ENCODE results near the gene CCDC188.
A peak's percentile ranks its signal among the peaks of the same experiment; 100 is the strongest.

The CCDC188 gene

DNA sequence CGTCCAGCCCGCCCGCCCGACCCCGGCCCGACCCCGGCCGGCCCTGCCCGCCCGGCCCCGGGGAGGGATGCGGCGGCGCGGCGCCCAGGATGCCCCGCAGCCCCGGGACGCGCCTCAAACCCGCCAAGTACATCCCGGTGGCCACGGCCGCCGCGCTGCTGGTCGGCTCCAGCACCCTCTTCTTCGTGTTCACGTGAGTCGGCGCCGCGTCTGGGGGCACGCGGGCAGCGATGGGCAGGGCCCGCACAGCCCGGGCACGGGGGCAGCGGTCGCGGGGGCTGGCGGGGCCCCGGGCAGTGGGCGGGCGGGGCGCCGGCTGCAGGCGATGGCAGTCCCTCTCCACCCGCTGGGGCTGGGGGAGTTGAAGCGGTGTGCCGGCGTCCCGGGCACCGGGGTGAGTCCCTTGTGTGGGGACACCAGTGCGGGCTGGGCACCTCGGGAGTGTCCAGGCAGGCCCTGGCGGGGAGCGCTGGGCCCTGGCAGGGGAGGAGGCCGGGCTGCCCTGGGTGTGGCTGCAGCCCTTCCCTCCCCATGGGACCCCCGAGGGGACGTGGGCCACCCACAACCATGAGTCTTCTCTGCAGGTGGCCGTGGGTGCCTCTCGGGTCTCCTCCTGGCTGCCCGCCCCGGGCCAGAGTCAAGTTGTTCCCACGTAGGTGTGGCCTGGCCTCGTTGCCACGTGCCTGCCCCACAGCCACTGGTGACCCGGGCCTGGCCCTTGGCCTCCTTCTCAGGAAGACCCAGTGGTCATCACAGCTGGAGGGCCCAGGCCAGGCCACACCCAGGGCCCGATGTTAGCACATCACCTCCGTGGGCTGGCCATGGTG lies 18.8 kb downstream of the CCDC188 start:
- DNase-seq: no peak

GRCh38 chr22:20131597-20131858 lies 19.3 kb downstream of the CCDC188 start, which contains the start of gene ZDHHC8:
Gene ZDHHC8 (plus strand): TSS chr22:20131804. CDS start chr22:20131948, 144 bp downstream.
- no peak for DNase-seq

DNA sequence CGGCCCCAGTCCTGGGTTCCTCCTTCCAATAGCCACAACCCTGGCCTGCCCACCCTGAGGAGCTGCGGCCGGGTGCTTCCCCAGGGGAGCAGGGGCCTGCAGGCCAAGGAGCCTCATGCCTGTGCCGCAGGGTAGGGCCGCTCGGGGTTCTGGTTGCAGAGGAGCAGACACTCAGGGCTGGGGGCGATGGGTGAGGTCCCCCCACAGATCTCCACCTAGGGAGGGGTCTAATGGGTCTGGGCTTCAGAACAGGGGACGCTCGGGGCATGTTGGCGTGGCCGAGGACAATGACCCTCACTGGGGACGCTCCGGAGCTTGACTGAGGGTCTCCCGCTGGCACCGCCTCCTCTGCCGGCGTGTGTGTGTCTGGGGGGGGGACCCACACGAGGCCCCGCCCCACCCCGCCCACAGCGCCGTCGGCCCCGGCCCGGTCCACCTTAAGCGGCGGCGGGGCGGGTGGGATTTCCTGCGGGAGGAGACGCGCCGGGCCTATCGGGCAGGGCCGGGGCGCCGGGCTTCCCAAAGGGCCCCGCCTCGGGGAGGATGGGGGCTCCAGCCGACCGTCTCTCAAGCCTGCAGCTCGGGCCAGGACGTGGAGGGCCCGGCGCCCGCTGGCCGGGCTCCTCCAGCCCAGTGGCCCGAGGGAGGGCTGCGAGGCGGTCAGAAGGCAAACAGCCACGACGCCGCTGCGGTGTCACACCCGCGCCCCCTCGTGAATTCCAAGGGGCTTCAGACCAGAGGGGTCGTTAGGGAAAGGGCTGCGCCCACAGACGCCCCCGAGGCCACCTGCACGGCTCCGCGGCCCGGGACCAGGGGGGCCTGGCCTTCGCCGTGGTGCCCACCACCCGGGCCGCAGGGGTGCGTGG lies 19.9 kb downstream of the CCDC188 start:
- DNase-seq: peak; percentile 59

DNA sequence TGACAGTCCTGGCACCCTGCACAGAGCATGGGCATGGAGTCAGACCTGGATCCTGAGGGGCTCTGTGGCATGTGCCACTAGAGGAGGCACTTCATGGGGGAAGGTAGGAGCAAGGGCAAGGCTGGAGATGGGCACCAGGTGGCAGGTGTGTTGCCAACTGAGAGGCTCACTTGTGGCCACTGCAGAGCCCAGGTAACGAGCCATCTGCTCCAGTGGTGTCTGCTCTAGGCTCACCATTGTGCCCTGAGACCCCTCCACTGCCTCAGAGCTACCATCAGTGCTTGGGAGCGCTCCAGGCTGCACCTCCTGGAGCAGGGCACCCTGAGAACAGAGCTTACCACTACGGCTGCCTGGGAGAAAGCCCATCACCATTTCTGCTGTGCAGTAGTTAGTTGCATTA lies 20.5 kb downstream of the CCDC188 start:
- no peak for DNase-seq

DNA sequence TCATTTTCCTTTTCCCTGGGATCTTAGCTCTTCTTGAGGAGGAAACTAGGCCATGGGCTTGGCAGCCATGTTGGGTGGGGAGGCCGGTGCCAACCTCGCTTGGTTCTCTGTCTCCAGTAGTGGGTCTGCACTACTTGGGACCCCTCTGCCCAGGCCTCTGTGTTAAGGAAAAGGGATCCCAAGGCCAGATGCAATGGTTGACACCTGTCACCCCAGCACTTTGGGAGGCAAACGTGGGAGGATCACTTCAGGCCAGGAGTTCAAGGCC lies 21.2 kb downstream of the CCDC188 start:
- DNase-seq: no peak

DNA sequence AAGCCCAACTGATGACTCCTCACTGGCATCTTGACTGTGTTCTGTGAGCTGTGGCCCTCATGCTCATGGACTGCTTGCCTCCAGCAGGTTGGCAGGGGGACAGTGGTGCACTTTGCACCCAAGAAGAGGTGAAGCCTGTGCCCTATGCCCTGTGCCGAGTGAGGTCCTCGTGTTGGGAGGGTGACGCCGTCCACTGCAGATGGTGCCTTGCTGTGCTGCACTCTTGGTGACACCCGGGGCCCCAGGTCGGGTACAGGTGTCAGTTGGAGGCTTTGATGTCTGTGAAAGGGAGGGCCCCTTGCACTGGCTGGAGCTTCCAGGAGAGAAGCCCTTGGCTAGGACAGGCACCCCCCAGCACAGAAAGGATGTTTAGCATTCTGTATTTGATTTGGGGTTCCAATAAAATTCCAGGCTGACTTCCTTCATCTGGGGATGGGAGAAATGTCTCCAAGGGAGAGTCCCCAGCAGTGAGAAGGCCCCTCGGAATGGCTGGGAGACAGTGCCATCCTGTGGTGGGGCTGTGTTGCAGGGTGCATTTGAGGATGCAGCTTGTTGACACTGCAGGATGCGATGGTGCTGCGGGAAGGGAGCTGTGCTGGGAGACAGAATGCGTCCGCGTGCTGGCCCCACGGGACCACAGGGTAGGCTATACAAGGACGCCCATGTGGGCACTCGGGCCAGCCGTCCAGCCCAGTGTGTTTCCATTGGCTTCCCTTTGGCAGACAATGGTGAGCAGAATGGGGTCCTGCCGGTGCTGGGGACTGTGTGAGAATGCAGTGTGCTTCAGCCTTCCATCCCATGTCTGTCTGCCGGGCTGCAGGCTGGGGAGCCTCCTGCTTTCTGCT lies 21.7 kb downstream of the CCDC188 start:
- DNase-seq: no peak

DNA sequence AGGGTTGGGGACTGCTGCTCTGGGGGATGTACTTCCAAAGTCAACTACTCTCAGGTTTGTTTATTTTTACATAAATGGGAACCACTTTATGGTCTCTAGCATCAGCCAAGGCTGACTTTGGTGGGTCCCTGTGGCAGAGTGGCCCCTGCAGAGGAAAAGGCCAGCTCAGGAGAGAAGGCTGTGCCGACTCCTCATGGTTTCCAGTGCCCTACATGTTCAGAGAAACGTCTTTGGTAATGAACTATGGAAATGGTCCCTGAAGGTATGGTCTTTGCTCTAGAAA lies 22.3 kb downstream of the CCDC188 start:
- no peak for DNase-seq

DNA sequence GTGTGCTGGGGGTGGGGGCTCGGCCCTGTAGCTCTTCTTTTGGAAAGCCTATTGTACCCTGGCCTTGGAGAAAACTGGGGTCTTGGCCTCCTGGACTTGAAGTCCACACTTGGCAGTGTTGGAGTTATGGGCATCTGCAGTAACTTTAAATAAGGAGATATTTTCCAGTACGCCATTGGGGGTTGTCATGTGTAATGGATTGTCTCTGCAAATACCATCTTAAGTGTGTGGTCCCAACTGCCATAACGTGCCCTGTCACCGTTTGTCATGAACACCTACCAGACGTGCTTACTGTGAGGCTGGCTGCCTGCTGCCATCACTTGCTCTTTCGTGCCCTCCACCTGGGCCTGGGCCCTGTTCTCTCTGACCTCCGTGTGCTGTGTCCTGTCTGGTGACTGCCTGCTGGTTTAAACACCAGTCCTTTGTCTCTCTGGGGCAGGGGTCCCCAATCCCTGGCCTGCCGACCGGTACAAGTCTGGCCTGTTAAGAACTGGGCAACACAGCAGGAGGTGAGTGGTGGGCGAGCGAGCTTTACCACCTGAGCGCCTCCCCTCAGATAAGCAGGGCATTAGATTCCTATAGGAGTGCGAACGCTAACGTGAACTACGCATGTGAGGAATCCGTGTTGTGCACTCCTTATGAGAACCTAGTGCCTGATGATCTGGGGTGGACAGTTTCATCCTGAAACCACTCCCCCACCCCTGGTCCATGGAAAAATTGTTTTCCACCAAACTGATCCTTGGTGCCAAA lies 22.8 kb downstream of the CCDC188 start:
- DNase-seq: no peak

GRCh38 chr22:20127318-20127868 lies 23.5 kb downstream of the CCDC188 start:
- no peak for DNase-seq

- no peak for DNase-seq
These were observed 24.4 kb downstream of the CCDC188 start for GRCh38 chr22:20126284-20127029.

- DNase-seq: no peak
These were observed 25.4 kb downstream of the CCDC188 start for GRCh38 chr22:20125201-20126174.

- DNase-seq: no peak
These were observed 26.6 kb downstream of the CCDC188 start for GRCh38 chr22:20124083-20124787.

GRCh38 chr22:20123366-20124082 lies 27.3 kb downstream of the CCDC188 start:
- DNase-seq: no peak

DNA sequence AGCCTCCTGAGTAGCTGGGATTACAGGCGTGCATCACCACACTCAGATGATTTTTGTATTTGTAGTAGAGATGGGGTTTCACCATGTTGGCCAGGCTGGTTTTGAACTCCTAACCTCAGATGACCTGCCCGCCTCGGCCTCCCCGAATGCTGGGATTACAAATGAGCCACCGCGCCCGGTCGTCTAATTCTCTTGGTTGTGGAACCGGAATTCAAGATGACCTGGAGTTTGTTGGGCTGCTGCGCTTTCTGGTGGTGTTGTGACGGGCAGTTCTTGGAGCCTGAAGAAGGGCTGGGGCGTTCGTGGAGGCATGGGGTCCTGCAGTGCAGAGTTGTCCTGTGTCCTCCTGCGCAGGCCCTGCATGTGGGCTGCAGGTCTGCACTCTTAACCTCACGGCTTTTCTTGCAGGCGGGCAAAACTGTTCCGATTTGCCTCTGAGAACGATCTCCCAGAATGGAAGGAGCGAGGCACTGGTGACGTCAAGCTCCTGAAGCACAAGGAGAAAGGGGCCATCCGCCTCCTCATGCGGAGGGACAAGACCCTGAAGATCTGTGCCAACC lies 28.9 kb downstream of the CCDC188 start:
- no peak for DNase-seq

GRCh38 chr22:20118300-20119020 lies 32.4 kb downstream of the CCDC188 start:
- DNase-seq: no peak

DNA sequence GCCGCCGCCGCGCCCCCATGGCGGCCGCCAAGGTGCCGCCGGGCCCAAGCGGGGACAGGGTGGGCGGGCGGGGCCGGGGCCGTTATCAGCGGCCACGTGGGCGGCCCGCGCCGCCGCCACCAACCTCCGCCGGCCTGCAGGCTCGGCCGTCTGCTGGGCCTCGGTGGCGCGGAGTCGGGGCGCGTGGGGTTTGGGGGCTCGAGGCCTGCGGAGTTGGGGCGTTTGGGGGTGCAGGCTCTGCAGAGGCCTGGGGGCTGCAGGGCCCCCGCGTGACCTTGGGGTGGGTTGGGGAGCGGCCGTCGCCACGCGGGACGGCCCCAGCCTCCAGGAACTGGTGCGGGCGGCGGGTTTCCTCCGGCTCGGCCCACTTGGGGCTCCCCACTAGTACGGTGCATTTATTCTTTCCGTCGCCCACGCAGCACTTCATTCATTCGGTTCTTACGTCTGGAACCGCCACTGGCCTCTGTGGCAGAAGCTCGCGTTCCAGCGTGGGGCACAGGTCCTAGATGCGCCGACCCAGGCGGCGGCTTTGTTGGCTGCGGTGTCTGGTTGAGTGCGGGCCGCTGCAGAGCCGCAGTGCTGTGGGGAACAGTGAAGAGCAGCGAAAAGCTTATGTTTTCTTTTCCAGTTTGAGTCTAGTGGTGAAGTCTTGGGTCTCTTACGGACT lies 33.1 kb downstream of the CCDC188 start:
- no peak for DNase-seq

DNA sequence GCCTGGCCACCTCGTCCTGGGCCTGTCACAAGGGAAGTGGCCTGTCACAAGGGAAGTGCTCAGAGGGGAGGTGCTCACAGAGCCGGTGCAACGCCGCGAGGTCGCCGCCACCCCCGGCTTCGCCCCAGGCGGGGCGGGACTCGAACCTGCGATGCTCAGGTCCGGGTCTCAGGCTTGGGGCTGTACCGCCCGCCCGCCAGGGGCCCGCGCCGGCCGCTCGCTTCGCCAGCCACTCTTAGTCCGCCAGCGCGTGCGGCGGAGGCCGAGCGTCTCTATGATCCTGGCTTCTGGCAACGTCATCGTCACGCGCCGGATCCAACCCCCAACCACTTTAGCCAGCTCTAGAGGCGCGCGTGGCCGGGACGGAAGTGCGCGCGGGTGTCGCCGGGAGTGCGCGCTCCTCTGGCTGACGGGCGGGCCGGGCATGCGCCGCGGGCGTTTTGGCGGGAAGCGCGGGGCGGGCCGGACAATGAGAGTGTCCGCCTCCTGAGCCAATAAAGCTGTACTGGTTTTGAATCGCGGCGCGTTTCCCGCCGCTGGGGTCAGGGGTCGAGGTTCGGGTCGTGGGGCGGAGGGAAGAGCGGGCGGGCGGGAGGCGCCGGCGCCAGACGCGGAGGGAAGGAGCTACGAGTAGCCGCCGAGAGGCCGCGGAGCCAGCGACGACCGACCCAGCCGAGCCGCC lies 33.8 kb downstream of the CCDC188 start, which contains the start of gene TRMT2A:
TSS of gene TRMT2A (minus strand) at position 276 of the 682 bp plus-strand sequence. CDS start 320 bp downstream, outside the sequence.
- peak; percentile 98 for DNase-seq

Measured in NCI-H2227 treated with DMSO at 0.1 percent for 48 hours (cell line).